CD4-positive, alpha-beta T cell treated with Interleukin-15 for 1 hour (primary cell): Measurements from ENCODE around the gene SWAP70.
A peak's percentile ranks its signal among the peaks of the same experiment; 100 is the strongest.

Source experiments
- DNase-seq: peaks from one replicate; pipeline ENCODE4 v3.0.0-alpha.2; 2020

The SWAP70 gene

DNA sequence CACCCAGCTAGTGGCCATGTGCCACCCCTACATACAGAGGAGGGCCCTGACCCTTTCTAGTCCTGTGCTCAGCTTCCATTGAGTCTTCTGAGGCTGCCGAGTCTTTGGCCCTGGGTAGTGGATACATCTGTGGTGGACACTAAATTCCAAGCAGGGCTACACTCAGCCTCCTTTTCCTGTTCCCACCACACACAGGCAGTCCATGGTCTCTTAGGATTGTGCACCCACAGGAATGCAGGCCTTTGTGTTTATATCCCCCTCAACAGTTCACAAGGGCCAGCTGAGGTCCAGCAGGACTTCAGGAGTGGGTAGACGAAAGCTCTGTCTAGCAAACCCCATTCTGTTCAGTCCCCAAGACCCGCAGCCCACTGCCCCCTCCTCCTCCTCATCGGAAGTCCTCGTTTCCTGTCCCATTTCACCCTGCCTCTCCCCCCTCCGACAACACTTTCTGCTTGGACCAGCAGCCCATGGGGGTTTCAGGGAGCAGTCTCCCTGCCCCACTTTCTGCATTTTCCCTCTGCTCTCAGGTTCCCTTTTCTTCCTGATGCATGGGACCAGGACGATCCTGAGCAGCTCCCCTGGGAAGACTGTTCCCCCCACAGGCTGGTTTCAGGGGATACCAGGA lies 91.8 kb downstream of the SWAP70 start:
- no peak for DNase-seq

DNA sequence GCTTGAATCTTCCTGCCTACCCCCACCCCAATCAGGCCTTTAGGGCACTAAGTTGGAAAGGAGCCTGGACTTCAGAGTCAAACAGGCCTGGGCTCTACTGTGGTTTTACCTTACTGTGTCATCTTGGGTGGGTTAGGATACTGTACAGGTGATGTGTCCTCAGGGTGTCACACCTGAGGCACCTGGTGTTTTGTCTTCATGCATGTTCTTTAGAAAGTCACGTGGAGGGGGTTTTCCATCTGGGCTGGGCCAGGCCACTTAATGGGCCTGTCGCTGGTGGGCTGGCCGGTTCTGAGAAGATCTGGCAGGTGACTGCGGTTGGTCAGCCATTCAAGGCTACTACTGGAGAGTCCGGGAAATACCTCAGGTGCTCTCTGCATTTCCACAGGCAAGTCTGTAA lies 92.6 kb downstream of the SWAP70 start:
- peak; percentile 32 for DNase-seq

DNA sequence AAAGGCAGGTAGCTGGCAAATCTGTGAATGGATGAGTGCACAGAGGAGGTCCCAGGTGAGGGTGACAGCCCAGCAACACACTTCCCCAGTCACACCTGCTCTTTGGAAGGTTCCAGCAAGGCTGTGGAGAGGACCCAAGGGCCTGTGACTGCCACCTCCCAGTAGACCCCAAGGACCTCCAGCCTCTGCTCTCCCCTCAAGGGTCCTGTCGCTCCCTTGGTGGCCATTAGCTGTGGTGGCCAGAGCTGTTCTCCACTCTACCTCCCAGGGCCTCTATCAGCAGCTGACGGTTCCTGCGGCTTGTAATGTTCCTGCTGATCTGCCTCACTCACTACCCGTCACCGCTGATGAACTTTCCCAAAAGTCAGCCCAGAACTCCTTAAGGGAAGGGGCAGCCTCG lies 93.0 kb downstream of the SWAP70 start:
- no peak for DNase-seq

DNA sequence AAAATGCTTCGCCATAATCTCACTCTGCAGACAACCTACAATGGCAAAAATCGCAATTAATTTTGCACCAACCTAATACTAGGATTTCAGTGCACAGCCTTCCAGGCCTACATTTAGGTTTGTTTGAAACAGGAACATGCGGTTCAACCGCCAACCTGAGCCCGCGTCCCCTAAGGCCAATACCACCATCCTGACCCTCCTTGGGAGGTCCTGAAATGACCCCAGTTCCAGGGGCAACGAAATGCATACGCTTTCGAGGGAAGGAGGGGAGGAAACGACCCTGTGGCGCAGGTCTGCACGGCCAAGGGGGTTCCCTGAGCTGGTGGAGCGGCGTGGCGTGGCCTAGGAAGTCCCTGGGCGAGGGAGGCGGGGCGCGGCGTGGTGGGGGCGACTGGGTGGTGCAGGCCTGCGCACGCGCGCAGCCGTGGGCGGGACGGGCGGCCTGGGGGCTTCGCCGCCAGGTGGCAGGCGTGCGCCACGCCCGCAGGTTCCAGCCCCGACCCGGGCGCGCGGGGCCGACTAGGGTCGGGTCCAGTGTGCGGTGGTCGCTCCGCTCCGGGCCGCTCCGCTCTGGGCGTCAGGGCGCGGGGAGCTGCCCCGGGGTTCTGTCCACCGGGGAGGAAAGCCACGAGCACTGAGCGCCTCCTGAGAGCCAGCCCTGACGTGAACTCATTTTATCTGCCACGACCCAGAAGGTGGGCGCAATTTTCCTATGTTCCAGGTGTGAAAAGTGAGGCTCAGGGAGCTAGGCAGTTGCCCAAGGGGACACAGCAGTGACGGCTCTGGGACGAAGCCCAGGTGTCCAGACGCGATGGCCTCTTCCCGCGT lies 94.1 kb downstream of the SWAP70 start:
- DNase-seq: peak; percentile 91

DNA sequence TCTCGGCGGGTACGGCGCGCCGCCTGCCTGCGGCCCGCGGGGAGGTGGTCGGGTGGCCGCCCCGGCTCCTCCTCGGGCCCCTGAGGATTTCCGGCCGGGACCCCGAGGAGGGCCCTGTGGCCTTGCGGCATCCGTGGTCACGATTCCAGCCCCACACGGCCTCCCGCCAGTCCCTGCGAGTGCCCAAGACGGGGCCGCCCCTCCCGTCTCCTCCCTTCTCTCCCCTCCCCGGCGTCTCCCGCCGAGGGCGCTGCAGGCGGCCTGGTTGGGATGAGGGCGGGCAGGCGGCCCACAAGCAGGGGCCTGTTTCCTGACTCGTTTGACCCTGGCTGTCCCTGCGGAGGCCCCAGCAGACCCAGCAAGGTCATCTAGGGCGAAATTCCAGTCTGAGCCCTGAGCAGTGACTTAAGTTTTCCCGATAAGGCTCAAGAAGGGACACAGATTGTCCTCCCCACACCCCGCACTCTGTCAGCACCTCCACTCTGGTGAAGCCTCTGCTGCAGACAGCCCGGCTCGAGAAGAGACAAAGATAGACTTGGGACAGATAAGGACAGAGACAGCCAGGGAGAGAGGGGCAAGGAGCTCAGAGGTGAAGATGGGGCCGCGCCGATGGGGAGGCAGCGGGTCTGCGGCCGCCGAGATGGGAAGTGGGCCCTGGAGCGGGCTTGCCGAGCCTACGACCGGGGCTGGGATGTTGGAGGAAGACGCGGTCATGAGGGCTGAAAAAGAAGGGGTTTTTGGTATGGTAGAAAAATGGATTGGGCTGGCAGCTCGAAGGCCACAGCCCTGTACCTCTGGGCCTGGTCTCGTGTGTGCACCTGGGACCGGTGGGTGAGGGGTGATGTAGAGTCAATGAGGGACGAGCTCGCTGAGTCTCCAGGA lies 95.0 kb downstream of the SWAP70 start:
- peak; percentile 46 for DNase-seq

DNA sequence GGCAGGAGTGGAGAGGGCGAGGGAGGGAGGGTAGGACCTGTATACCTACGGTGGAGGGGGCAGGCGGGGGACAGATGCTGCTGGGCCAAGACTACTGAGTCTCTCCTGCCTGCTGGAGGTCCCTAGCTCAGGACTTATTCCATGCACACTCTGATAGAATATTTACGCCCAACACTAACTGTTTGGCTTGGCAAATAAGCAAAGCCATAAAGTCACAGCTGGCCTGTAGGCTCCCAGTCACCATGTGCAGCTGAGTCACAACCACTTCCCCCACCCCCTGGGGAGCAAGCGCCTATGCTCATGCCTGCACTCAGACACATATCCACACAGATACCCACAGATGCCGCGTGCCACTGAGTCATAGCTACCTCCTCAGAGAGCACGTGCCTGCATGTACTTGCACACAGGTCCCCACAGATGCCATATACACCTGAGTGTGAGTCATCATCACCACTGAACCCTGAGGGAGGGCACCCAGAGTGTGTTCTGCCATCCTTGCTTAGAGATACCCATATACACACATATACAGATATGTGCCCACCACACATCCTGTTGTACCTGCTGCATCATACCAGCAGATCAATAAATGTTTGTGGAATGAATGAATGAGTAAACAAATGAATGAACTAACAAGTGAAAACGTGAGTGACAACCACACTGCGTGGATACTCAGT lies 95.8 kb downstream of the SWAP70 start:
- DNase-seq: peak; percentile 87

DNA sequence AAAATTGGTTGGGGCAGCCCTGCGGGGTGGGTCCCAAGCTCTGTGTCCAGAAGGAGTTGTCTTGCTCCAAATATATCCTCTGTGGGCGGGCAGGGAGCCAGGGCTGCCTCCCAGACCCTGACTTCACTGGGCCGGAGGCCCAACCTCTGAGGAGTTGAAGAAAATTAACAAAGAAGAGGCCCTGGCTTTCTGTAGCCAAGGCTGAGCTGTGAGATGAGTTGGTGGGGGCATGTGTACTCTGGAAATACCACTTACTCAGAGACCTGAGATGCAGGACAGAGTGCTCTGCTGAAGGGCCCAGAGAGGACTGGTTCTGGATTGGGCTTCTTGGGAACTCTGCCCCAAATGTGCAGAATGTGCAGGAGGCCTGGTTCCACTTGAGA lies 96.3 kb downstream of the SWAP70 start:
- DNase-seq: no peak

DNA sequence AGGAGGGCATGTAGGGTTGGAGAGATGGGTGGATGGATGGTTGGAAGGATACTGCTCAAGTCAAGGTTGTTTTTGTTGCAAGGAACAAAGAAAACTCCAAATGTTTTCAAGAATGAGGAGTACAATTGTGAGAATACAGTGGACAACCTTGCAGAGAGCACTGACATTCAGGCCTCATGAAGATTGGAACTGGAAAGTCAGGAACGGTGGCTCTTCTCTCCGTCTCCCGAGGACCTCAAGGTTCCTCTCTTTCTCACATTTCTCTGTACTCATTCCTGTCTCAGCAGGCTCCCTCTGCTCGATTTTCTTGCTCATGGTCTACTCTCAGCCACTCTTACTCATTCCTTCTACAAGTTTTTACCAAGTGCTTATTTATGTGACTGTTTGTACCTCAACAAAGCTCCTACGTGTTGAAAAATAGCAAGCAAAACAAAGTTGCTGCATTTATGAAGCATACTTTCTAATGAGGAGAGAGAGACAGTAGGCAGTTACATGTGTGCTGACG lies 97.6 kb downstream of the SWAP70 start:
- no peak for DNase-seq

DNA sequence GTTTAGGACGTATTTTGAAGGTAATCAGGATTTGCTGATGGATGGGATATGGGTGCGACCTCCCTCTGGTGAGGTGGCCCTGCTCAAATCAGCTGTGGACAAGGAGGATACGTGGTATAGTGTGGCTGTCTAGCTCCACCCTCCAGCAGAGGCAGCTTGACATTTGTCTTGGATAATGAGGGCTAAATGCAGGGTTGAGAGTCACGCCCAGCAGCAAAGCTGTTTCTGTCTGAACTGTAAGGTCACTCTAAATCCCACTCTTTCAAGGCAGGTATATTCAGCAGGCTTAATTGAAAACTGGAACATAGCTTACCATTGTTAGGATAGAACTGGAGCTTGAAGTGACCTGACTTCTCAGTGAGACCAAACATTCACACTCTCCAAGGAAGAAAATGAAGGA lies 98.7 kb downstream of the SWAP70 start:
- no peak for DNase-seq

DNA sequence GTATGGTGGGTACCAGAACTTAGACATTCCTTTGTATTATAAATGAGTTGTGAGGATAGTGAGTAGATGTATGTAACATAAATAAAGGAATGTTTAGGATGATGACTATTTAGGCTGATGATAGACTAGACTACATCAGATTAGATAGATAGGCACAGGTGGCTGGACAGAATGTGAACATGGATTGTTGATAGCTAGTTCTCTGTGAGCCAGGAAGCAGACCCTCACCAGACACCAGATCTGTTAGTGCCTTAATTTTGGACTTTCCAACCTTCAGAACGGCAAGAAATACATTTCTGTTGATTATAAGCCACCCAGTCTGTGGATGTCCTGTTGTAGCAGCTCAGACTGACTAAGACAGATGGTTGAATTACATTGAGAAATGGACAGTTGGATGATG lies 99.4 kb downstream of the SWAP70 start:
- no peak for DNase-seq

DNA sequence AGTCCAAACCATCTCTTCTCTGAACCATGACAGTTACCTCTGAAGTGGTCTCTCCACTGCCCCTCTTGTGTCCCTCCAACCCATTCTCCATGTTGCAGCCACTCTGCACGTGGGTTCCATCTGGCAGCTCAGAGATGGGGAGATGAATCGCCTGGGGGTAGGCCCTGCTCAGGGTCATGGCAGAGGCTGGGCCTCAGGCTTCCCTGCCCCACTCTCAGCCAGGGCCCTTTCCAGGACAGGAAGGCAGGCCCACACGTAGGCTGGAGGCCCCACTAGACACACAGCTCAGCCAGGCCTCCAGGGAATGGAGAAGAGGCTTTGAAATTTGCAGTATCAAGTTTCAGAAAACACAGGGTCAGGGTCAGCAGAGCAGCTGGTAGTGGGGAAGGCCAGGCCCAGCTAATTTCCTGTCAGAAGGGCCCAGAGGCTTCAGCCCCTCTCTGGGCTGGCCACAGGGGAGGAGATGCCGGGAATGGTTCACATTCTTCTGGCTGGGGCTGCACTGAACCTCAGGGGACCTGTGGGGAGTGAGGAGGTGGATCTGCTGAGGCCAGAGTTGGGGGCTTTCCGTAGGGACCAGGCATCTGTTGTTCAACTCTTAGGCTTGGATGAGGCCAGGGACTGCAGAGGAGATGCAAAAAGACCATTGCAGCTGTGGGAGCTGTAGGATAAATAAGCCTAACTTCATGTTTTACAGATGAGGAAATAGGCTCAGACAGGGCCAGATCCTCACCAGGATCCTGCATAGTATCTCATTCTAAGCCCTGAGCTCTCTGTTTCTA lies 101.6 kb downstream of the SWAP70 start:
- DNase-seq: no peak

DNA sequence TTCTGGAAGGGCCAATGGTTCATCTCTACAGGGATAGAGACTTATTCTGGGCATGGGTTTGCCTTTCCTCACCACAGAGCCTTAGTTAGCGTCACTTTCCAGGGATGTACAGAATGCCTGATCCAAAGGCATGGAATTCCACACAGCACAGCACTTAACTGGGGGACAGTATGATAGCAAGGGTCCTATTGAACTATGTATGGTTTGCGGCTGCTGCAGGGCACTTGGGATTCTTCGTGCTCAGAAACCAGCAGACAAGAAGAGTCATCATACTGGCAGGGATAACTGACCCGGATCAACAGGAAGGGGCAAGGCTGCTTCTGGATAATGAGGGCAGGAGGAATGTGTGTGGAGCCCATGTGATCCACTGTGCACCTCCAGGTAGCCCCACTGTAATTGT lies 105.7 kb downstream of the SWAP70 start:
- no peak for DNase-seq

DNA sequence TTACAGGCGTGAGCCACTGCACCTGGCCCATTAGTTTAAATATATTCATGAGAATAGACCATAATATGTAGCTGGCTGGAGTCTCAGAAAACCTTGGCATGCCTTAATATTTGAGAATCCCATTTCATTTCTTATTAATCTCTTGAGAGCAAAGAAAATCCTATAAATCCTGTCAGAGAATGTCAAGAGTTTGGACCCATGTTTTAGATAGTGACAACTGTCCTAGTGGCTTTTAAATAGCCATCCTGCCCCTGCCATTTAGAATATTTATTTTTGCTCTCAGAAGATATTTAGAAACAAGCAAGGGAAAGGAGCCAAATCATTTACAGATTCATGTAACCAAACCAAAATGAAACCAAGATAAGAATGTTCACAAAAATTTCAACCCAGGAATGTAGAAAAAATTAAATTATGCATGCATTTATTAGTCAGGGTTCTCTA lies 107.2 kb downstream of the SWAP70 start:
- no peak for DNase-seq

DNA sequence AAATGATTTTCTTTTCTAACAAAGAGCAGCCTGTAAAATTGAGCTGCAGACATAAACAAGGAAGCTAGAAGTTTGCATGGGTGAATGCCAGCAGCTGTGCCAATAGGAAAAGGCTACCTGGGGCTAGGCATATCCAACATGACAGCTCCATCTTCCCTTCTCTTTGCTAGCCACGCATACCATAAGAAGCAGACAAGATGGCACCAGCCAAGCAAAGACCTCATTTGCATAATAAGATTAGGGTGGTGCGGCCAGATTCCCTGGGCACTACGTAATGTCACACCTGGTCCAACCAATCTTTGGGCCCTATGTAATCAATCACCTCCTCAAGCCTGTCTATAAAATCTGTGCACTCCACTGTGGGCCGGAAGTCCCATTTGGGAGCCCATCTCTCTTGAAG lies 108.3 kb downstream of the SWAP70 start:
- DNase-seq: no peak

DNA sequence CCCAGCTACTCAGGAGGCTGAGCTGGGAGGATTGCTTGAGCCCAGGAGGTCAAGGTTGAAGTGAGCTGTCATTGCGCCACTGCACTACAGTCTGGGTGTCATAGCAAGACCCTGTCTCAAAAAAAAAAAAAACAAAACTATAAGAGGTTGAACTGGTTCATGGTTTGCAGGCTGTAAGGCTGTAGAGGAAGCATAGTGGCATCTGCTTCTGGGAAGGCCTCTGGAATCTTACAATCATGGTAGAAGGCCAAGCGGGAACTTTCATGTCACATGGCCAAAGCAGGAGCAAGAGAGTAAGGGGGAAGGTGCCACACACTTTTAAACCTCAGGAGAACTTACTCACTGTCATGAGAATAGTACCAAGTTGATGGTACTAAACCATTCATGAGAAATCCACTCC lies 109.6 kb downstream of the SWAP70 start:
- no peak for DNase-seq

DNA sequence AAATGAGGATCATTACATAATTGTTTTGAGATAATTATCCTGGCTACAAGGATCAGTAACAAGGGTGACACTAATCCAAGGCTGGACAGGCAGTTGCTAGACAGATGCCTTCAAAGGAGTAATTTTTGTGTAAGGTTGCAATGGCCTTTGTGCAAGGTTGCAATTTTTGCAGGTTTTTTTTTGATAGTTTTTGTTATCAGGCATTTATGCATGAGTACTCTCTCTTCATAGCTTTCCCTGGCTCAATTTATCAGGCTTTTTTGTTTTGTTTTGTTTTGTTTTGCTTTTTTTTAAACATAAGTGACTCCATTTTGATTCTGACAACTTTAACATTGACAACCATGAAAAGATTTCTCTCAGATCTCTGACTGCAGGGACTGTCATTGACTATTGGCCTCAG lies 110.2 kb downstream of the SWAP70 start:
- DNase-seq: no peak

DNA sequence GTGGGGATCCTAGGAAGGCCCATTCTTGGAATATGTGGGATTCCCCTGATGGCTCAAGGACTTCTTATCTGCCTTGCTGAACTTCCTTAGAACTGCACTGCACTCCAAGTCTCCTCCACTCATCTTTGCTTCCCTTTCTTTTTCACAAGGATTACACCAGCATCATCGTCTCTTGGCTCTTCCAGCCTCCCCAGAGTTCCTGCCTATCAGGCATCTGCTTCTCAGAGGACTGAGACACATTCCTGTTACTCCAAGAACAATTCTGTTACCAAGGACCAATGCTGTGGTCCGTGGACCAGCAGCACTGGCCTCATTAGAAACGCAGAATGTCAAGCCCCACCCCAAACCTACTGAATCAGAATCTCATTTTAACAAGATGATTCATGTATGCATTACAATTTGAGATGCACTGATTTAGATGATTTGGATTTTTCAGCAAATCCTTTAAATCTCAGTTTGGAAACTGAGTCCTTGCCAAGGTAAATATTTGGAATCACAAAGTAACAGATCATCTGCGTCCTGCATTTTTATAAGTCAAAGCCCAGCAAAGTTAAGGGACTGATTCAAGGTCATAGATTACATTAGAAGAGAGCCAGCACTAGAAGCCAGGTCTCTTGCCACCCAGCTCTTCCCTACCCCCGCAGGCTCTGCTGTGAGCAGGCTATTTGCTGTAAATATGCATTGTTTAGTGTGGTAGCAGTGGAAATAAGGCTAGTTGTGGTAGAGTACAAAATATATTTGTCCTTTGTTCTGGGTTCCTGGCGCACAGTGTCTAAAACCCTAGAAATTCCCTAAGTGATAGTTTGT lies 110.9 kb downstream of the SWAP70 start:
- DNase-seq: no peak

DNA sequence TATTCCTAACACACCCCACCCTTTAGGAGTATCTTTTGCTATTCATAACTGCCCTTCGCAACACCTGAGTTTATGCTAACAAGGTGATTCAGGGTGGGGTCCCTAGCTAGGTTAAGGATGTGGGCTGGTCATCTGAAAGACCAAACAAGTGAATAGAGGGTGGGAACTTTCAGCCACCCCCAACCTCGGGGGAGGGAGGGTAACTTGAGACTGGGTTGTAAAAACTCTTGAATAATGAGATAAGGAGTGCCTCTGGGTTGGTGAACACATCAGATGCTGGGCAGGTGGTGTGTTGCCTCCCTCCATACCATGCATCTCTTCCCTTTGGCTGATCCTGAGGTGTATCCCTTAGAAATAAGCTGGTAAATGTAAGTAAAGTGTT lies 111.5 kb downstream of the SWAP70 start:
- no peak for DNase-seq

DNA sequence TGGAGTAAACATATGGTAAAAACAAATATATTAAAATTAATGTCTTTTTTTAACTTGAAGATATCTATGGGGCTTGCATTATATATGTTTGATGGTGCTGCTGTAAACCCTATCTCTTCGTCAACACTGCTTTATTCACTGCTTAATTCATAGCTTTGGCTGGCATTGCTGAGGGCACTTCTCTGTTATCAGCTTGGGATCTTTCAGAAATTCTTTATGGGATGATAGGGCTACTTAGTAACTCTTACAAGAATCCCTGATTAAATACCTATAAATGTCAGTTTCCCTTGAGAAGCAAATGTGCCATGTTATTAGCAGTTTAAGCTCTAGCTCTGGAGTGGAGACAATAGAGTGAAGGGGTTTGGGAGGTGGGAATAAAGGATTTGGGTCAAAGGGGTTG lies 112.3 kb downstream of the SWAP70 start:
- DNase-seq: no peak

DNA sequence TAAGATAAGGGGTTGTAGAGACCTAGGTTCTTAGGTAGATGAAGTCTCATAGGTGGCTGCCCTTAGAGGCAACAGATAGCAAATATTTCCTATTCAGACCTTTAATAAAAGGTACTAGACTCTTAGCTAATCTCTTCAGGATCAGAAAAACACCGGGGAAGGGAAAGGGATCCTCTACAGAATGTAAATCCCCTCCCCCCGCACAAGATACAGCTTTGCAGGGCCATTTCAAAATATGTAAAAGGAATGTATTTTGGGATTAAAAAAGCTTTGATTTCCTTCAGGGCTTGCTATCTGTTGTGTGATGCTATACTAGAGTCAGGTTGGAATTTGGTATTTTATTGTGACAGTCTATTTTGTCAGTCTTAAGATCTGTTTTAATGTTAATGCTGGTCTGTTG lies 113.2 kb downstream of the SWAP70 start:
- DNase-seq: no peak

DNA sequence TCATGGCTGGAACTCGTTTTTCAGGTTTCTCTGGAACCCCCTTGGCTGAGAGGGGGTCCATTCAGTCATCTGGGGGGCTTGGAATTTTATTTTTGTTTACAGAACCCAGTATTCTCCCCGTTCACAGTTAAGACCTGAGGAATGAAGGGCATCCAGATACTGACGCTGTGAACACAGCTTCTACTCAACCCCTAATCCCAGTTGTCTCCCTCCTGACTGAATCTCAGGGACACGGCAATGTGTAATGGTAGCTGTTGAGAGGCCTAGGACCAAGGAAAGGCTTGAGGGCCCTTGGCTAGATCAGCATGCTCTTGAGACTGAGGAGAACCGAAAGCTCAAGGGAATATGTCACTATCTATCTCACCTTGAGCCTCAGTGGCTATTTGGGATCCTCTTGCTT lies 113.6 kb downstream of the SWAP70 start:
- DNase-seq: no peak
